ENCODE results near the gene OPHN1. TPM values are rescaled to one million over a fixed set of nuclear protein-coding genes. Genes with fewer than 3 reads are reported as not detected.

OPHN1 gene
- total and polyA plus RNA-seq, 2 experiments from 2014 or later: 2.2 to 3.8 TPM

GRCh38 chrX:68261060-68261672 is 172.1 kb downstream of the OPHN1 start (continued):
- no peak for TF ChIP-seq ZNF462 (CRISPR knock-in tag; IDR thresholded peaks at IDR 0.05)
- TF ChIP-seq CTCF (conservative IDR thresholded peaks at IDR 0.05; ENCODE audit: low read depth in 2 of 2): no peak
- TF ChIP-seq EZH2phosphoT487 (IDR thresholded peaks at IDR 0.05; ENCODE audit: unreplicated experiment): no peak

- H3K4me3 Mint-ChIP-seq: no peak overlapping the region
- no peaks in the 10 kb centered on the region for H4K20me1 ChIP-seq (replicated peaks; ENCODE audit: insufficient read depth)
- no peaks in the 10 kb centered on the region for H3F3A ChIP-seq (replicated peaks; ENCODE audit: low read depth)
- TF ChIP-seq STAT1 (IDR thresholded peaks at IDR 0.05; ENCODE audit: unreplicated experiment) (no peak), EZH2 (IDR thresholded peaks at IDR 0.05; ENCODE audit: low read depth, unreplicated experiment) (no peak), NANOG (IDR thresholded peaks at IDR 0.05; ENCODE audit: borderline replicate concordance) (no peak), CREB1 (CRISPR knock-in tag; IDR thresholded peaks at IDR 0.05; ENCODE audit: low read depth) (no peak), JUNB (IDR thresholded peaks at IDR 0.05; ENCODE audit: unreplicated experiment) (no peak)
- H3K4me1 ChIP-seq (ENCODE audit: insufficient read depth): no peaks in the 10 kb centered on the region
- H3K9me3 Mint-ChIP-seq: no peaks in the 10 kb centered on the region
- H3K4me1 Mint-ChIP-seq: no peaks in the 10 kb centered on the region; the same call in 1 of the 3 replicates
- DNase-seq (ENCODE audit: low spot score) (no peak), ATAC-seq (no peak)
- H3K4me2 ChIP-seq: no peak overlapping the region
- no peaks in the 10 kb centered on the region for H3K9me2 ChIP-seq (ENCODE audit: insufficient read depth)
- H3K4me3 ChIP-seq: no peak overlapping the region
- no peaks in the 10 kb centered on the region for H3K36me3 Mint-ChIP-seq (ENCODE audit: low read depth)
- H2AFZ ChIP-seq: no peak overlapping the region
- H3K79me2 ChIP-seq (replicated peaks; ENCODE audit: insufficient read depth): no peaks in the 10 kb centered on the region
- H3K27me3 ChIP-seq (ENCODE audit: insufficient read depth): no peaks in the 10 kb centered on the region
- no peaks in the 10 kb centered on the region for H3K27me3 Mint-ChIP-seq (ENCODE audit: insufficient read depth, low read depth, poor library complexity)
- H3K27ac Mint-ChIP-seq: no peak overlapping the region
- H3K36me3 ChIP-seq (ENCODE audit: insufficient read depth): no peaks in the 10 kb centered on the region
- no peak overlapping the region for H3K27ac ChIP-seq (ENCODE audit: low read depth)
Observed at GRCh38 chrX:68256990-68257389, 176.3 kb downstream of the OPHN1 start.
